B cell (primary cell): ENCODE data around the gene ST6GAL1. TPM values are rescaled to one million over a fixed set of nuclear protein-coding genes. Genes with fewer than 3 reads are reported as not detected.
A peak's percentile ranks its signal among the peaks of the same experiment; 100 is the strongest.

Source experiments
- ATAC-seq: fragments of 200-7000 bp; cut with Tn5 transposase; one replicate; pipeline ENCODE4 v1.10.0; 2021; ENCODE audit warnings: low read depth, mild to moderate bottlenecking, moderate number of reproducible peaks, moderate library complexity
- CTCF ChIA-PET: fragments of 350-600 bp; sonication (Branson Sonifier 250); formaldehyde crosslinking; loops from one replicate; lab custom pipeline; 2021; ENCODE audit warnings: antibody characterized with exemption, inconsistent platforms; lab: Charles Lee
- POLR2A ChIA-PET: fragments of 350-600 bp; sonication (Branson Sonifier 250); formaldehyde crosslinking; loops from one replicate; lab custom pipeline; 2021; ENCODE audit warnings: antibody characterized with exemption; lab: Charles Lee
- DNase-seq: peaks from one replicate; pipeline ENCODE4 v3.0.0; 2013
- H2AFZ ChIP-seq: 2 replicates; pipeline ENCODE4 v1.6.1; 2012; ENCODE audit warnings: mild to moderate bottlenecking, low read depth, low read length; ENCODE audit not compliant: insufficient read depth, poor library complexity, severe bottlenecking
- H3K27ac ChIP-seq, 2 donors: 1 replicate in 1 of 2; 2 replicates in 1 of 2; pipeline ENCODE4 v1.5.1; 2012 to 2013; ENCODE audit warnings: low read length in 2 of 2, mild to moderate bottlenecking in 2 of 2, moderate library complexity in 1 of 2
- H3K27me3 ChIP-seq, 4 experiments: fragments of 200-600 bp in 1 of 4; sonication (generic) in 1 of 4; replicated peaks in 1 of 4; 1 replicate in 2 of 4; 2 replicates in 2 of 4; pipeline versions ENCODE4 v1.6.1 to v1.7.0; 2013 to 2016; ENCODE audit warnings: low read length in 3 of 4, mild to moderate bottlenecking in 2 of 4, mixed read lengths in 1 of 4, moderate library complexity in 1 of 4; ENCODE audit not compliant: insufficient read depth in 4 of 4, control insufficient read depth in 3 of 4; ENCODE audit errors: control extremely low read depth in 1 of 4
- H3K36me3 ChIP-seq, 2 experiments: replicated peaks in 1 of 2; 1 replicate in 1 of 2; 2 replicates in 1 of 2; pipeline versions ENCODE4 v1.6.1 to v1.7.1; 2013; ENCODE audit warnings: low read length in 1 of 2; ENCODE audit not compliant: insufficient read depth in 2 of 2, control insufficient read depth in 1 of 2; ENCODE audit errors: control extremely low read depth in 1 of 2, extremely low read depth in 1 of 2
- H3K4me1 ChIP-seq, 2 donors: fragments of 200-600 bp in 1 of 2; sonication (generic) in 1 of 2; 1 replicate in 1 of 2; 2 replicates in 1 of 2; pipeline versions ENCODE4 v1.5.1 to v1.6.1; 2013 to 2017; ENCODE audit warnings: low read length in 2 of 2; ENCODE audit not compliant: control insufficient read depth in 2 of 2, insufficient read depth in 2 of 2
- H3K4me2 ChIP-seq: replicated peaks from 2 replicates; pipeline ENCODE3; 2012; ENCODE audit warnings: mild to moderate bottlenecking, low read depth, low read length; ENCODE audit not compliant: poor library complexity, severe bottlenecking
- H3K4me3 ChIP-seq, 5 experiments: fragments of 200-600 bp in 1 of 5; sonication (generic) in 1 of 5; 1 replicate in 3 of 5; 2 replicates in 2 of 5; pipeline versions ENCODE4 v1.5.1 to v1.7.0; 2011 to 2016; ENCODE audit warnings: low read length in 4 of 5, mild to moderate bottlenecking in 4 of 5, low read depth in 2 of 5, control low read depth in 1 of 5, moderate library complexity in 1 of 5; ENCODE audit not compliant: insufficient read depth in 1 of 5; ENCODE audit errors: control extremely low read depth in 1 of 5, extremely low read depth in 1 of 5
- H3K79me2 ChIP-seq: fragments of 200-600 bp; sonication (generic); one replicate; pipeline ENCODE4 v1.6.0; 2016; ENCODE audit warnings: low read length; ENCODE audit not compliant: control insufficient read depth, insufficient read depth
- H3K9ac ChIP-seq: fragments of 200-600 bp; sonication (generic); 2 replicates; pipeline ENCODE4 v1.6.1; 2017; ENCODE audit warnings: mild to moderate bottlenecking, low read length, moderate library complexity
- H3K9me3 ChIP-seq, 3 donors: one replicate each; pipeline versions ENCODE4 v1.6.1 to v1.7.1; 2013; ENCODE audit warnings: low read length in 2 of 3; ENCODE audit not compliant: control insufficient read depth in 2 of 3, insufficient read depth in 1 of 3; ENCODE audit errors: control extremely low read depth in 1 of 3
- H4K20me1 ChIP-seq: 2 replicates; pipeline ENCODE4 v1.6.0; 2012; ENCODE audit warnings: mild to moderate bottlenecking, low read length; ENCODE audit not compliant: insufficient read depth, control insufficient read depth, poor library complexity, severe bottlenecking
- H3K27ac Mint-ChIP-seq: one replicate; pipeline ENCODE4 v1.8.0; 2021; ENCODE audit warnings: mixed read lengths
- H3K27me3 Mint-ChIP-seq: one replicate; pipeline ENCODE4 v1.8.0; 2021; ENCODE audit warnings: mixed read lengths
- H3K4me1 Mint-ChIP-seq: one replicate; pipeline ENCODE4 v1.8.0; 2021; ENCODE audit warnings: mixed read lengths
- H3K4me3 Mint-ChIP-seq: one replicate; pipeline ENCODE4 v1.8.0; 2021; ENCODE audit warnings: mixed read lengths
- H3K9me3 Mint-ChIP-seq: one replicate; pipeline ENCODE4 v1.8.0; 2022; ENCODE audit warnings: mixed read lengths; ENCODE audit not compliant: insufficient read depth
- CTCF ChIP-seq: fragments of 200-600 bp; IDR thresholded peaks from one replicate; pipeline ENCODE4 v1.8.0; 2022; ENCODE audit warnings: antibody characterized with exemption, mild to moderate bottlenecking
- EZH2 ChIP-seq: IDR thresholded peaks from 2 replicates; pipeline ENCODE4 v1.6.1; 2012; ENCODE audit warnings: borderline replicate concordance, low read depth, mild to moderate bottlenecking, moderate library complexity, low read length; ENCODE audit not compliant: insufficient read depth, poor library complexity, severe bottlenecking
- WGBS: methylation state at CpG from one replicate; pipeline ENCODE4 v1.1.5; 2013; ENCODE audit warnings: missing lambda C conversion rate; ENCODE audit not compliant: insufficient coverage; 5-methylcytosine and 5-hydroxymethylcytosine counted together
- intact Hi-C: fragments of 100-400 bp; cut with micrococcal nuclease; formaldehyde crosslinking; loops from one replicate; pipeline ENCODE4 v1.10.0; 2022
- polyA plus RNA-seq: library from polyadenylated mRNA; depleted of rRNA; stranded (reverse); fragments of >200 nt; gene quantifications from 2 replicates; pipeline ENCODE4 v1.2.3, GENCODE V29; 2012
- total RNA-seq, 2 donors: library from RNA; stranded (reverse); fragments of 120-200 nt in 1 of 2; gene quantifications; 1 replicate in 1 of 2; 2 replicates in 1 of 2; pipeline versions ENCODE4 v1.2.3 to v1.2.4, GENCODE V29; 2013 to 2022

The ST6GAL1 gene
- total and polyA plus RNA-seq, 2 donors (not counting 1 experiment from before 2014, with no cell fraction given), result 174 to 563 TPM

- Mint-ChIP-seq H3K4me3 (peak overlapping the region; percentile 100), H3K9me3 (peaks cover 4% of the 10 kb centered on the region), H3K4me1 (peaks cover 57% of the 10 kb centered on the region), H3K27me3 (no peaks in the 10 kb centered on the region), H3K27ac (peak overlapping the region; percentile 98)
- Histone ChIP-seq H3K79me2 (peaks cover 63% of the 10 kb centered on the region), H3K9ac (peak overlapping the region; percentile 92), H3K27me3 (no peaks in the 10 kb centered on the region), H3K4me1 (peaks cover 23 to 40% of the 10 kb centered on the region in 2 donors), H4K20me1 (peaks cover 52% of the 10 kb centered on the region), H3K27ac (peak overlapping the region; percentile 79 to 83), H3K4me3 (peak overlapping the region; percentile 84 to 94 (median 91)), H3K9me3 (peaks cover 0 to 4% (median 0%) of the 10 kb centered on the region in 3 donors), H3K4me2 (peak overlapping the region; percentile 84), H3K36me3 (peaks cover 2 to 37% of the 10 kb centered on the region in 2 experiments), H2AFZ (peak overlapping the region; percentile 84)
- WGBS, result 0% methylated on average over 32 of the region's 32 CpGs
- DNase-seq (no peak), ATAC-seq (peak; percentile 6)
- POLR2A ChIA-PET, result interaction anchor here (0.5 to 2.6 kb wide), 19 partner anchors 9 to 233 kb away, joined by 3 to 16 read pairs (median 4); partner anchors contain the start of gene EIF4A2
- intact Hi-C loops, result loop anchor here (1.0 to 5.0 kb wide), 9 partner anchors 36 to 361 kb away; partner anchors contain the start of genes DNAJB11 and RPL39L
- TF ChIP-seq EZH2 (no peak), CTCF (no peak)
- CTCF ChIA-PET, result interaction anchor here (0.6 to 8.0 kb wide), 39 partner anchors 11 to 234 kb away, joined by 3 to 109 read pairs (median 5); partner anchors contain the start of gene RPL39L
Measured at GRCh38 chr3:186931532-186932280, 1.4 kb downstream of the ST6GAL1 start.
